Measurements from ENCODE around the gene JPT2. TPM values are rescaled to one million over a fixed set of nuclear protein-coding genes. Genes with fewer than 3 reads are reported as not detected.

Gene JPT2
- total RNA-seq, 1 donor from 2014 or later, result 72.9 TPM

GRCh38 chr16:1681032-1681431 lies 3.0 kb downstream of the JPT2 start:
- DNase-seq, result no peak
- no peak for TF ChIP-seq CTCF (IDR thresholded peaks at IDR 0.05; ENCODE audit: partially characterized antibody, unreplicated experiment)
- peaks cover 4% of the 10 kb centered on the region for H3K4me1 Mint-ChIP-seq (ENCODE audit: low read depth, unreplicated experiment)
- no peaks in the 10 kb centered on the region for H3K36me3 Mint-ChIP-seq (ENCODE audit: unreplicated experiment)
- peak overlapping the region; percentile 71 for H3K4me3 Mint-ChIP-seq (ENCODE audit: unreplicated experiment)
- H3K27me3 Mint-ChIP-seq (ENCODE audit: unreplicated experiment), result no peaks in the 10 kb centered on the region
- peaks cover 12% of the 10 kb centered on the region for H3K9me3 Mint-ChIP-seq (ENCODE audit: unreplicated experiment)
- H3K27ac Mint-ChIP-seq (ENCODE audit: unreplicated experiment), result peak overlapping the region; percentile 29

- H3K4me1 Mint-ChIP-seq (ENCODE audit: low read depth, unreplicated experiment), result no peaks in the 10 kb centered on the region
- H3K27ac Mint-ChIP-seq (ENCODE audit: unreplicated experiment), result no peak overlapping the region
- no peaks in the 10 kb centered on the region for H3K36me3 Mint-ChIP-seq (ENCODE audit: unreplicated experiment)
- no peaks in the 10 kb centered on the region for H3K9me3 Mint-ChIP-seq (ENCODE audit: unreplicated experiment)
- no peaks in the 10 kb centered on the region for H3K27me3 Mint-ChIP-seq (ENCODE audit: unreplicated experiment)
- H3K4me3 Mint-ChIP-seq (ENCODE audit: unreplicated experiment), result no peak overlapping the region
- no peak for DNase-seq
- no peak for TF ChIP-seq CTCF (IDR thresholded peaks at IDR 0.05; ENCODE audit: partially characterized antibody, unreplicated experiment)
Measured at GRCh38 chr16:1687427-1688316, 9.6 kb downstream of the JPT2 start.

GRCh38 chr16:1688807-1689560 lies 10.9 kb downstream of the JPT2 start:
- H3K4me1 Mint-ChIP-seq (ENCODE audit: low read depth, unreplicated experiment), result no peaks in the 10 kb centered on the region
- TF ChIP-seq CTCF (IDR thresholded peaks at IDR 0.05; ENCODE audit: partially characterized antibody, unreplicated experiment), result no peak
- no peak overlapping the region for H3K27ac Mint-ChIP-seq (ENCODE audit: unreplicated experiment)
- no peaks in the 10 kb centered on the region for H3K9me3 Mint-ChIP-seq (ENCODE audit: unreplicated experiment)
- DNase-seq, result no peak
- no peaks in the 10 kb centered on the region for H3K27me3 Mint-ChIP-seq (ENCODE audit: unreplicated experiment)
- H3K36me3 Mint-ChIP-seq (ENCODE audit: unreplicated experiment), result peaks cover 4% of the 10 kb centered on the region
- no peak overlapping the region for H3K4me3 Mint-ChIP-seq (ENCODE audit: unreplicated experiment)

GRCh38 chr16:1689853-1690252 lies 11.8 kb downstream of the JPT2 start:
- DNase-seq, result no peak
- Mint-ChIP-seq H3K9me3 (ENCODE audit: unreplicated experiment) (no peaks in the 10 kb centered on the region), H3K27ac (ENCODE audit: unreplicated experiment) (no peak overlapping the region), H3K36me3 (ENCODE audit: unreplicated experiment) (peaks cover 6% of the 10 kb centered on the region), H3K4me3 (ENCODE audit: unreplicated experiment) (no peak overlapping the region), H3K4me1 (ENCODE audit: low read depth, unreplicated experiment) (no peaks in the 10 kb centered on the region), H3K27me3 (ENCODE audit: unreplicated experiment) (no peaks in the 10 kb centered on the region)
- TF ChIP-seq CTCF (IDR thresholded peaks at IDR 0.05; ENCODE audit: partially characterized antibody, unreplicated experiment), result no peak

GRCh38 chr16:1690810-1691209 lies 12.7 kb downstream of the JPT2 start:
- H3K27me3 Mint-ChIP-seq (ENCODE audit: unreplicated experiment), result no peaks in the 10 kb centered on the region
- H3K36me3 Mint-ChIP-seq (ENCODE audit: unreplicated experiment), result peaks cover 6% of the 10 kb centered on the region
- no peak overlapping the region for H3K27ac Mint-ChIP-seq (ENCODE audit: unreplicated experiment)

More at GRCh38 chr16:1690810-1691209, 12.7 kb downstream of the JPT2 start:
- no peak for TF ChIP-seq CTCF (IDR thresholded peaks at IDR 0.05; ENCODE audit: partially characterized antibody, unreplicated experiment)
- H3K4me1 Mint-ChIP-seq (ENCODE audit: low read depth, unreplicated experiment), result no peaks in the 10 kb centered on the region
- no peaks in the 10 kb centered on the region for H3K9me3 Mint-ChIP-seq (ENCODE audit: unreplicated experiment)
- no peak for DNase-seq
- H3K4me3 Mint-ChIP-seq (ENCODE audit: unreplicated experiment), result no peak overlapping the region

Data from glutamatergic neuron (in vitro differentiated cells).